GM21528 (cell line): ENCODE data around the gene USP2.

Source experiments
- ATAC-seq: cut with Tn5 transposase; IDR thresholded peaks from one replicate; pipeline ENCODE4 v1.9.1; 2021; ENCODE audit warnings: mild to moderate bottlenecking, moderate library complexity; ENCODE audit not compliant: unreplicated experiment, low FRiP score

USP2 gene

GRCh38 chr11:119309953-119310681, 71.4 kb downstream of the USP2 start:
- ATAC-seq, result no peak

DNA sequence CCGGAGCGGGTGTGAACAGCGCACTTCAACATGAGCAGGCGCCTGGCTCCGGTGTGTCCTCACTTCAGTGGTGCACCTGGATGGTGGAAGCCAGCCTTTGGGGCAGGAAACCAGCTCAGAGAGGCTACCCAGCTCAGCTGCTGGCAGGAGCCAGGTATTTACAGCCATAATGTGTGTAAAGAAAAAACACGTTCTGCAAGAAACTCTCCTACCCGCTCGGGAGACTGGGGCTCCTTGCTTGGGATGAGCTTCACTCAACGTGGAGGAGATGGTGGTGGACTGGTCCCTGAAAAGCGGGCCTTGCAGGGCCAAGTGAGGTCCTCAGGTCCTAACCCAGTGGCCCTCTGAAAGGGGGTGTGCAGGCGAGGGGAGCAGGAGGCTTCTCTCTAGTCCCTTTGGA, 72.1 kb downstream of the USP2 start:
- no peak for ATAC-seq

DNA sequence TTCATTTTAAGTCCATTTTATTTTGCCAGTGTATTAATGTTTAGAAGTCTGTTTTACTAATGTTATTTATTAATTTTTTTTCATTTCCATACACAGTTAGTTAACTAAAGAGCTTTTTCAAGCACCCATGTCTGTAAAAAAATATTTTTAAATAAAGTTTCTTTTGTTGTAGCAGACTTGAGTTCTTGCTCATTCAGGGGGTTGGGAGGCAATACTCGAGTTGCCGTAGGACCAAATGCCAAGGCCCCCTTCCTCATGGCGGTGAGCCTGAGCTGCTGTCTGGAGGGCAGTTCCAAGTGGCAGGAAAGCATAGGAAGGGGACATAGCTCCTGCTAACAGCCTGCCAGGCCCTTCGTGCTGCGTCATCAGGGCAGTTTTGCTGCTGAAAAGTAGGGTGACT, 73.5 kb downstream of the USP2 start:
- ATAC-seq, result no peak

GRCh38 chr11:119307219-119307618, 74.3 kb downstream of the USP2 start:
- ATAC-seq, result no peak

DNA sequence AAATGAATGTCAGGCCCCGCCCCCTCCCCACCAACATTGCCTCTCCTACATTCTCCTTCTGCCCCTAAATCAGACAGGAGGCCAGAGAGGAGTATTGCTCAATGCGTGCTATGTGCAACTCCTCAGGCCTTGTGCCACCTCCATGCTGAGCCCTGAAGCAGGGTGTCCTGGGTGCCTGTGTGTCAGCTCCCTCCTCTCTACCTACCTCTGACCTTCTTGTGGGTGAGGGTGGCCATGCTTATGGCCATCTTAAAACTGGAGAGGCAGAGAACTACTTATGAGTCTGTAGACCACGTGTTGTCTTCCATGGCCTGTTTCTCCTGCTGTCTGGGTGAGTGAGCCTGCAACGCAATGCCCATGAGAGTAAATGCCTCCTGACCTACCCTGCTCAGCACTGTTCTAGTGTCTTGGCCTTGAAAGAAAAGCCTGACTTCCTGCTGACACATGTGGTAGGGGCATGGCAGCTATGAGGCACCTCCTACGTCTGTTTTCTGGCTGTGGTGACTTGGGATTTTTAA, 75.1 kb downstream of the USP2 start:
- no peak for ATAC-seq

DNA sequence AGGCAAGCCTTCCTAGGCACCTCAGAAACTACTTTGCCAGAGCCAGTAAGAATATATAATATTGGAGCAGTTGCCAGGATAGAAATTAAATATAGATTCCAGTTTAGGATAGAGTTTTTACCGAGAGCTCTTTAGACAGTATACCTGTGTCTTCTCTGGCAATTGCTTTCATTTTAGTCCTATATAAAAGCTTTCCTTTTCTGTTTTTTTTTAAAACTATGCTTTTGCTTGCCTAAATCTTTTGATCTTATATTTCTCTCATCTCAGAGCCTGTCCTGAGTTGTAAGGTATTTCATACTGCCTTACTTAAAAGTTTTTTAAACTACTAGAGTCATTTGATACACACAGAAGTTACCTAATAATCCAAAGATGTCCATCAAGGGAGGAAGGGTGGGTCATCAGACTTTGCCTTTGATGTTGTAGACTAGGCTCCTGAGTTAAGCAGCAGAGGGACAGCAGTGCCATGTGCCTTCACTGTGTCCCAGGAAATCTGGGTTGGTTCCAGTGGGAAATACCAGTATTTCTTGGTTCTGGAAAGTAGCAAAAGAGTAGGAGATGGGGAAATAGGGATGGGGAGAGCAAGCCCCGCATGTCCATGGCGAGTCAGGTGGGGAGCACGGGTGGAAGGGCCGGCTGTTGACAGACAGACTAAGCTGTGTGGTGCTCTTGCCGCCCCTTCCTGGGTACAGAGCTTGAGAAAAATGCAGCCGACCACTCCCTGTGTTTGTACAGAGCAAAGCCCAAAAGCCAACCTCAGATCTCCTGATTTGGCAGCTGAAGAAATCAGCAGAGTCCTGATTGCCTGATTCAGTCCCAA, 75.7 kb downstream of the USP2 start:
- no peak for ATAC-seq
